CD4-positive, alpha-beta T cell (primary cell): ENCODE results near the gene LAMA2. TPM values are rescaled to one million over a fixed set of nuclear protein-coding genes. Genes with fewer than 3 reads are reported as not detected.

Experiments
- ATAC-seq: fragments of 200-7000 bp; cut with Tn5 transposase; one replicate; pipeline ENCODE4 v1.10.0; 2022; ENCODE audit warnings: mild to moderate bottlenecking; ENCODE audit not compliant: poor library complexity
- CTCF ChIA-PET: fragments of 350-600 bp; sonication (Branson Sonifier 250); formaldehyde crosslinking; loops from one replicate; lab custom pipeline; 2021; ENCODE audit warnings: antibody characterized with exemption, inconsistent platforms; lab: Charles Lee
- POLR2A ChIA-PET: fragments of 350-600 bp; sonication (Branson Sonifier 250); formaldehyde crosslinking; loops from one replicate; lab custom pipeline; 2021; ENCODE audit warnings: antibody characterized with exemption, inconsistent platforms; lab: Charles Lee
- DNase-seq, 14 experiments: peaks; one replicate each; pipeline ENCODE4 v3.0.0-alpha.2; 2013 to 2020; ENCODE audit warnings: mixed read lengths in 2 of 14
- H3K27ac ChIP-seq, 2 donors: one replicate each; pipeline versions ENCODE4 v1.5.1 to v1.7.0; 2013; ENCODE audit warnings: low read length in 2 of 2, low read depth in 1 of 2, mild to moderate bottlenecking in 1 of 2
- H3K27me3 ChIP-seq, 2 experiments: 1 replicate in 1 of 2; 2 replicates in 1 of 2; pipeline versions ENCODE4 v1.6.1 to v1.7.0; 2013; ENCODE audit warnings: low read length in 2 of 2, control low read depth in 1 of 2, mild to moderate bottlenecking in 1 of 2, moderate library complexity in 1 of 2; ENCODE audit not compliant: insufficient read depth in 2 of 2, control insufficient read depth in 1 of 2
- H3K36me3 ChIP-seq: one replicate; pipeline ENCODE4 v1.6.1; 2013; ENCODE audit warnings: low read length, control low read depth; ENCODE audit not compliant: insufficient read depth
- H3K4me1 ChIP-seq: one replicate; pipeline ENCODE4 v1.6.1; 2013; ENCODE audit warnings: low read length, control low read depth; ENCODE audit not compliant: insufficient read depth
- H3K4me3 ChIP-seq: one replicate; pipeline ENCODE4 v1.5.1; 2013; ENCODE audit warnings: mild to moderate bottlenecking, low read length, moderate library complexity
- H3K9me3 ChIP-seq, 2 experiments: 1 replicate in 1 of 2; 2 replicates in 1 of 2; pipeline versions ENCODE4 v1.6.1 to v1.7.0; 2013; ENCODE audit warnings: low read length in 2 of 2, mild to moderate bottlenecking in 2 of 2, control low read depth in 1 of 2, moderate library complexity in 1 of 2; ENCODE audit not compliant: control insufficient read depth in 1 of 2, insufficient read depth in 1 of 2
- H3K27ac Mint-ChIP-seq: one replicate; pipeline ENCODE4 v1.8.0; 2020; ENCODE audit warnings: mixed read lengths
- H3K27me3 Mint-ChIP-seq: one replicate; pipeline ENCODE4 v1.8.0; 2021; ENCODE audit warnings: mixed read lengths
- H3K36me3 Mint-ChIP-seq: one replicate; pipeline ENCODE4 v1.8.0; 2021; ENCODE audit warnings: low read depth, mixed read lengths
- H3K4me1 Mint-ChIP-seq: one replicate; pipeline ENCODE4 v1.8.0; 2021; ENCODE audit warnings: low read depth, mixed read lengths
- H3K4me3 Mint-ChIP-seq: one replicate; pipeline ENCODE4 v1.8.0; 2020; ENCODE audit warnings: mild to moderate bottlenecking, mixed read lengths
- H3K9me3 Mint-ChIP-seq: one replicate; pipeline ENCODE4 v1.8.0; 2020; ENCODE audit warnings: mixed read lengths
- intact Hi-C, 2 experiments: fragments of 100-400 bp; cut with DNase I in 1 of 2; cut with micrococcal nuclease in 1 of 2; formaldehyde crosslinking; loops; one replicate each; pipeline versions ENCODE4 v1.15.1 to v1.9.0; 2023 to 2025; cut with DNase I, micrococcal nuclease
- total RNA-seq, 174 experiments: library from RNA in 2 of 174; stranded (reverse) in 2 of 174; gene quantifications; one replicate each; pipeline ENCODE4 v1.2.3 and lab custom pipeline; 2021 to 2026
- TF ChIP-seq, protein P1 (sequence below): fragments of 200-600 bp; IDR thresholded peaks from one replicate; pipeline ENCODE4 v1.8.0; 2022; ENCODE audit warnings: antibody characterized with exemption, mild to moderate bottlenecking

Gene LAMA2
- total RNA-seq, 2 experiments from 2014 or later, result 0.05 to 0.06 TPM

DNA sequence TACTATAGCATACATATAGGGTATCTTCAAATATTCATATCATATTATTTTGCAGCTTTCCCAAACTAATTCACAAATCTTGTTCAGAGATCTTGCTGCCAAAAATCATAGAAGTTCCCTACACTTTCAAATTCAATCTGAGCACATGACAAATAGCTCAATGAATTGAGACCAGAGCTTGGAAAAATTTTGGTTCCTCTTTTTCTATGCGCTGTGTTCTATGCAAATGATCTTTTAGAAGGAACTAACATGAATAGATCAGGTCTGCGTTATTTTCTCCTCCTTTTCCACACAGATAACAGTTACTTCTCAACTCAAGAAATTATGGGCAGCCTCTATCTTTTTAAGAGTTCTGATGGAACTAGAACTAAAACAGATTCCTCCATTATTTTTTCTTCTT is 510.7 kb downstream of the LAMA2 start:
- ChIA-PET CTCF (no interaction called here), POLR2A (no interaction called here)
- Histone ChIP-seq H3K9me3 (no peaks in the 10 kb centered on the region), H3K36me3 (no peaks in the 10 kb centered on the region), H3K27ac (no peak overlapping the region), H3K4me3 (no peak overlapping the region), H3K27me3 (no peaks in the 10 kb centered on the region), H3K4me1 (no peaks in the 10 kb centered on the region)
- Mint-ChIP-seq H3K27me3 (no peaks in the 10 kb centered on the region), H3K36me3 (no peaks in the 10 kb centered on the region), H3K4me3 (no peak overlapping the region), H3K4me1 (no peaks in the 10 kb centered on the region), H3K27ac (no peak overlapping the region), H3K9me3 (no peaks in the 10 kb centered on the region)
- DNase-seq (no peak), ATAC-seq (no peak)
- TF ChIP-seq, protein P1, sequence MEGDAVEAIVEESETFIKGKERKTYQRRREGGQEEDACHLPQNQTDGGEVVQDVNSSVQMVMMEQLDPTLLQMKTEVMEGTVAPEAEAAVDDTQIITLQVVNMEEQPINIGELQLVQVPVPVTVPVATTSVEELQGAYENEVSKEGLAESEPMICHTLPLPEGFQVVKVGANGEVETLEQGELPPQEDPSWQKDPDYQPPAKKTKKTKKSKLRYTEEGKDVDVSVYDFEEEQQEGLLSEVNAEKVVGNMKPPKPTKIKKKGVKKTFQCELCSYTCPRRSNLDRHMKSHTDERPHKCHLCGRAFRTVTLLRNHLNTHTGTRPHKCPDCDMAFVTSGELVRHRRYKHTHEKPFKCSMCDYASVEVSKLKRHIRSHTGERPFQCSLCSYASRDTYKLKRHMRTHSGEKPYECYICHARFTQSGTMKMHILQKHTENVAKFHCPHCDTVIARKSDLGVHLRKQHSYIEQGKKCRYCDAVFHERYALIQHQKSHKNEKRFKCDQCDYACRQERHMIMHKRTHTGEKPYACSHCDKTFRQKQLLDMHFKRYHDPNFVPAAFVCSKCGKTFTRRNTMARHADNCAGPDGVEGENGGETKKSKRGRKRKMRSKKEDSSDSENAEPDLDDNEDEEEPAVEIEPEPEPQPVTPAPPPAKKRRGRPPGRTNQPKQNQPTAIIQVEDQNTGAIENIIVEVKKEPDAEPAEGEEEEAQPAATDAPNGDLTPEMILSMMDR, result no peak
- intact Hi-C loops, result no loop called here

DNA sequence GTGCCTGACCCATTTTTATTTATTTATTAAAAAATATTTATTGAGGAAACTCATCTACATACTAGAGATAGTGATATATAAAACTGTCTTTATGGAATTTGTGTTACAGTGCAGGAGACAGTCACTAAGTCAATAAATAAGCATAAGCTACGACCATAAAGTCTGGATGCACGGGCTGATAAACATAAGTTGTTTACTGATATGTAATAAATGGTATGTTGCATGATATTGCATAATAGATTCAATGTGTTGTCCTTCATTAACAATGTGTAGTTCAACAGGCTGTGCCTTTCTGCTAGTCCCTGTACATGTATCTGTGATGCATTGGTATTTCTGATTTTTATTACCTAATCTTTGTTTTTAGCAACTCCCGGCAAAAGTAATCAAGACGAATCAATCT is 515.8 kb downstream of the LAMA2 start:
- no peaks in the 10 kb centered on the region for H3K4me1 Mint-ChIP-seq
- Histone ChIP-seq H3K36me3 (no peaks in the 10 kb centered on the region), H3K4me3 (no peak overlapping the region), H3K27me3 (no peaks in the 10 kb centered on the region), H3K27ac (no peak overlapping the region), H3K9me3 (no peaks in the 10 kb centered on the region), H3K4me1 (no peaks in the 10 kb centered on the region)
- no peak overlapping the region for H3K27ac Mint-ChIP-seq
- DNase-seq (no peak), ATAC-seq (no peak)
- no peak overlapping the region for H3K4me3 Mint-ChIP-seq
- TF ChIP-seq, protein P1, result no peak
- no peaks in the 10 kb centered on the region for H3K27me3 Mint-ChIP-seq
- no peaks in the 10 kb centered on the region for H3K36me3 Mint-ChIP-seq
- ChIA-PET POLR2A (no interaction called here), CTCF (no interaction called here)
- intact Hi-C loops, result no loop called here
- no peaks in the 10 kb centered on the region for H3K9me3 Mint-ChIP-seq

DNA sequence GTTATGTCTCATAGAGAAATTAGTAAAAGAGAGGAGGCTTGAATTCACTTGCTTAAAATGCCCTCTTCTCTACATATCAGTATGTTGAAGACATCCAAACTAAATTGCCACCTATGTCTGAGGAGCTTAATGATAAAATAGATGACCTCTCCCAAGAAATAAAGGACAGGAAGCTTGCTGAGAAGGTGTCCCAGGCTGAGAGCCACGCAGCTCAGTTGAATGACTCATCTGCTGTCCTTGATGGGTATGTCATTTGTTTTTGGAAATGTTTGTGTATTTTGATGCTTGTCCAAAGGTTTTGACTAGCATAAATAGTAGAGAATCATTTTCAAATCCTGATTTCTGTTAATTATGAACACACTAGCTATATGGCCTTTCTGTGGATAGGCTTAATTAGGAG is 519.3 kb downstream of the LAMA2 start:
- intact Hi-C loops, result no loop called here
- Histone ChIP-seq H3K36me3 (no peaks in the 10 kb centered on the region), H3K27ac (no peak overlapping the region), H3K4me3 (no peak overlapping the region), H3K4me1 (no peaks in the 10 kb centered on the region), H3K9me3 (no peaks in the 10 kb centered on the region), H3K27me3 (no peaks in the 10 kb centered on the region)
- TF ChIP-seq, protein P1, result no peak
- no peaks in the 10 kb centered on the region for H3K36me3 Mint-ChIP-seq
- CTCF ChIA-PET, result no interaction called here
- no peak overlapping the region for H3K4me3 Mint-ChIP-seq
- DNase-seq, result no peak
- ATAC-seq, result no peak
- POLR2A ChIA-PET, result no interaction called here
- H3K9me3 Mint-ChIP-seq, result no peaks in the 10 kb centered on the region
- H3K27me3 Mint-ChIP-seq, result no peaks in the 10 kb centered on the region
- no peak overlapping the region for H3K27ac Mint-ChIP-seq
- no peaks in the 10 kb centered on the region for H3K4me1 Mint-ChIP-seq
